Measurements from ENCODE around the gene SMCO4.
A peak's percentile ranks its signal among the peaks of the same experiment; 100 is the strongest.

The SMCO4 gene

DNA sequence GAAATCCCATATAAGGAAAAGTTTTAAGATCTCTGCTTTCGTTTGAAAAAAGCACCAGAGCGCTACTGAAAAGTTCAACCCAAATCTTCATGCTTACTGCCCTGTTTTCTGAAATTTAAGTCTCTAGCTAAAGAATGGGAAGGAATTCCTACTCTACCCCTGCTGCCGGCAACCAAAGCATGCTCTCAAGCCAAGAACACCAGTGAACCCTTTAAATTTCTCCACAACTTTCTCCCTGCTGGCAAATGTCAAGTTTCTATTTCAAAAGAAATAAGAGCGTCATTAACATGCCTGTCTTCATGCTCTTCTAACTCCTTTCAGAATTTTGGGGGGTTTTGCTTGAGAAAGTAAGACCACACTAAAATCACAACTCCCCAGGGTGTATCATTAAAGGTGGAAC, 6.8 kb upstream of the SMCO4 start:
- Histone ChIP-seq H3K79me1 (ENCODE audit: low read length) (no peaks in the 10 kb centered on the region), H3K27ac (ENCODE audit: low read depth, low read length) (no peak overlapping the region), H3K4me2 (ENCODE audit: low read length) (no peak overlapping the region), H2BK120ac (ENCODE audit: insufficient read depth, low read length, poor library complexity) (no peak overlapping the region), H3K4me1 (ENCODE audit: control insufficient read depth in 1 of 2, insufficient read depth in 2 of 2, low read length in 2 of 2) (peaks cover 2 to 3% of the 10 kb centered on the region in 2 experiments), H3K27me3 (ENCODE audit: insufficient read depth, low read length) (no peaks in the 10 kb centered on the region), H3K9me3 (ENCODE audit: insufficient read depth, low read depth, low read length) (no peaks in the 10 kb centered on the region), H4K12ac (ENCODE audit: low read depth, low read length) (no peak overlapping the region), H3K36me3 (ENCODE audit: control insufficient read depth in 1 of 2, insufficient read depth in 2 of 2, low read length in 2 of 2) (no peaks in the 10 kb centered on the region), H3K79me2 (ENCODE audit: control insufficient read depth, insufficient read depth, low read length, poor library complexity) (no peaks in the 10 kb centered on the region), H2BK12ac (ENCODE audit: low read length) (no peak overlapping the region), H3K4me3 (ENCODE audit: low read depth, low read length) (no peak overlapping the region), H3K18ac (ENCODE audit: low read length) (no peak overlapping the region), H3K14ac (ENCODE audit: low read length) (no peak overlapping the region), H2AK5ac (ENCODE audit: low read length) (no peak overlapping the region), H3K23ac (ENCODE audit: low read length) (no peak overlapping the region), H4K91ac (ENCODE audit: low read depth, low read length) (no peak overlapping the region), H2AFZ (ENCODE audit: insufficient read depth, low read length, poor library complexity) (no peak overlapping the region), H2BK5ac (ENCODE audit: low read depth, low read length, poor library complexity) (no peak overlapping the region), H3K9ac (ENCODE audit: low read length) (no peak overlapping the region), H4K8ac (ENCODE audit: low read depth, low read length) (no peak overlapping the region), H3K4ac (ENCODE audit: low read depth, low read length) (no peak overlapping the region)
- no CpG with 5 or more reads among the region's 4 CpGs for WGBS (ENCODE audit: extremely low coverage, insufficient coverage, insufficient read length)
- DNase-seq = no peak

DNA sequence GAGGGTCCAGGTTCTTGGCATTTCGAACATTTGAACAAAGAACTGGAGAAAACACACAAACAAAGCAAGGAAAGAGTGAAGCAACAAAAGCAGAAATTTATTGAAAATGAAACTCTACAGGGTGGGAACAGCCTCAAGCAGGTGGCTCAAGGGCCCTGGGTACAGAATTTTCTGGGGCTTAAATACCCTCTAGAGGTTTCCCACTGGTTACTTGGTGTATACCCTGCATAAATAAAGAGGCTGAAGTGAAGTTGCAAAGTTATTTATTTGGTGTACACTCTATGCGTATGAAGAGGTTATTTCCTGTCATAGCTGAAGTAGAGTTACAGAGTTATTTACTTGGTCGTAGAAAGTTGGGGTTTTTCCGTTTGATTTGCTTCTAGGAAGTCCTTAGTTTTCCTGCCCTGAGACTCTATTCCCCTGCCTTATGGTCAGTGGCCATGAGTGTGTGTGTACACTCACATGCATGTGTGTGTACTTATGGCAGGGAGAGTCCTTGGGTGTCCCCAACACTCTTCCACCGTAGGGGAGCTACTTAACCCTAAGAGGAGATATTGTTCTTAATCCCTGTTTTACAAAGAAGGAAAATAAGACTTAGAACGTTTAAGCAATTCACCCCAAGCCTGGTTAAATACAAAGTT, 5.6 kb upstream of the SMCO4 start:
- Histone ChIP-seq H3K9me3 (ENCODE audit: insufficient read depth, low read depth, low read length) (no peaks in the 10 kb centered on the region), H3K9ac (ENCODE audit: low read length) (no peak overlapping the region), H2BK12ac (ENCODE audit: low read length) (no peak overlapping the region), H3K27me3 (ENCODE audit: insufficient read depth, low read length) (no peaks in the 10 kb centered on the region), H2BK120ac (ENCODE audit: insufficient read depth, low read length, poor library complexity) (no peak overlapping the region), H3K23ac (ENCODE audit: low read length) (no peak overlapping the region), H4K8ac (ENCODE audit: low read depth, low read length) (no peak overlapping the region), H3K18ac (ENCODE audit: low read length) (no peak overlapping the region), H3K79me1 (ENCODE audit: low read length) (no peaks in the 10 kb centered on the region), H3K14ac (ENCODE audit: low read length) (no peak overlapping the region), H2AK5ac (ENCODE audit: low read length) (no peak overlapping the region), H3K36me3 (ENCODE audit: control insufficient read depth in 1 of 2, insufficient read depth in 2 of 2, low read length in 2 of 2) (no peaks in the 10 kb centered on the region), H4K12ac (ENCODE audit: low read depth, low read length) (no peak overlapping the region), H2AFZ (ENCODE audit: insufficient read depth, low read length, poor library complexity) (no peak overlapping the region), H3K4ac (ENCODE audit: low read depth, low read length) (no peak overlapping the region), H4K91ac (ENCODE audit: low read depth, low read length) (no peak overlapping the region), H2BK5ac (ENCODE audit: low read depth, low read length, poor library complexity) (no peak overlapping the region), H3K79me2 (ENCODE audit: control insufficient read depth, insufficient read depth, low read length, poor library complexity) (no peaks in the 10 kb centered on the region), H3K4me1 (ENCODE audit: control insufficient read depth in 1 of 2, insufficient read depth in 2 of 2, low read length in 2 of 2) (peaks cover 2 to 4% of the 10 kb centered on the region in 2 experiments), H3K27ac (ENCODE audit: low read depth, low read length) (no peak overlapping the region), H3K4me3 (ENCODE audit: low read depth, low read length) (no peak overlapping the region), H3K4me2 (ENCODE audit: low read length) (no peak overlapping the region)
- DNase-seq = no peak
- WGBS (ENCODE audit: extremely low coverage, insufficient coverage, insufficient read length) = no CpG with 5 or more reads among the region's 6 CpGs

- Histone ChIP-seq H2BK120ac (ENCODE audit: insufficient read depth, low read length, poor library complexity) (no peak overlapping the region), H2AFZ (ENCODE audit: insufficient read depth, low read length, poor library complexity) (no peak overlapping the region), H4K8ac (ENCODE audit: low read depth, low read length) (no peak overlapping the region), H2BK12ac (ENCODE audit: low read length) (no peak overlapping the region), H3K27ac (ENCODE audit: low read depth, low read length) (no peak overlapping the region), H3K23ac (ENCODE audit: low read length) (no peak overlapping the region), H2AK5ac (ENCODE audit: low read length) (no peak overlapping the region), H3K4me2 (ENCODE audit: low read length) (no peak overlapping the region), H3K79me1 (ENCODE audit: low read length) (peaks cover 7% of the 10 kb centered on the region), H4K12ac (ENCODE audit: low read depth, low read length) (no peak overlapping the region), H2BK5ac (ENCODE audit: low read depth, low read length, poor library complexity) (no peak overlapping the region), H3K36me3 (ENCODE audit: control insufficient read depth in 1 of 2, insufficient read depth in 2 of 2, low read length in 2 of 2) (no peaks in the 10 kb centered on the region), H3K9me3 (ENCODE audit: insufficient read depth, low read depth, low read length) (no peaks in the 10 kb centered on the region), H3K18ac (ENCODE audit: low read length) (no peak overlapping the region), H3K79me2 (ENCODE audit: control insufficient read depth, insufficient read depth, low read length, poor library complexity) (peaks cover 2% of the 10 kb centered on the region), H3K4ac (ENCODE audit: low read depth, low read length) (no peak overlapping the region), H3K27me3 (ENCODE audit: insufficient read depth, low read length) (no peaks in the 10 kb centered on the region), H4K91ac (ENCODE audit: low read depth, low read length) (no peak overlapping the region), H3K9ac (ENCODE audit: low read length) (no peak overlapping the region), H3K14ac (ENCODE audit: low read length) (no peak overlapping the region), H3K4me1 (ENCODE audit: control insufficient read depth in 1 of 2, insufficient read depth in 2 of 2, low read length in 2 of 2) (peaks cover 7 to 8% of the 10 kb centered on the region in 2 experiments), H3K4me3 (ENCODE audit: low read depth, low read length) (no peak overlapping the region)
- no peak for DNase-seq
- WGBS (ENCODE audit: extremely low coverage, insufficient coverage, insufficient read length) = no CpG with 5 or more reads among the region's 2 CpGs
Observed at GRCh38 chr11:93547773-93548172, 4.6 kb upstream of the SMCO4 start.

DNA sequence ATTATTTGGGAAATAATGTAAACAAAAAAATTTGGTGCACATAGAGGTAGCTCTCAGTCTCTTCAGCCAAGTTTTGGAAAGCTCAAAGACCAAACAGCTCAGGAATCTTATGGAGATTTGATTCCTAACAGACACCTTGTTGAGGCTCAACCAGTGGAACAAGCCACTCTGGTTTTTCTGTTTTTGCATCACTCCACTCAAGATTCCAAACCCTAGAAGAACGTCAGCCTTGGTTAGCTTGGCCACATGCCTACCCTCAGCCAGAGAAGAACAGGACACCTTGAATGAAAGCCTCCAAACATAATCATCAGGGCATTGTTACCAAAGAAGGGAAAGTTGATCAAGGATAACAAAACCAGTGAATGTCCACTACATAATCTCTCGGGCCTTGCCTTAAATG, 3.8 kb upstream of the SMCO4 start:
- H3K36me3 ChIP-seq (ENCODE audit: control insufficient read depth in 1 of 2, insufficient read depth in 2 of 2, low read length in 2 of 2) = no peaks in the 10 kb centered on the region
- H2AK5ac ChIP-seq (ENCODE audit: low read length) = no peak overlapping the region
- H4K91ac ChIP-seq (ENCODE audit: low read depth, low read length) = no peak overlapping the region
- peaks cover 6% of the 10 kb centered on the region for H3K79me2 ChIP-seq (ENCODE audit: control insufficient read depth, insufficient read depth, low read length, poor library complexity)
- no peak overlapping the region for H4K12ac ChIP-seq (ENCODE audit: low read depth, low read length)
- H3K27me3 ChIP-seq (ENCODE audit: insufficient read depth, low read length) = no peaks in the 10 kb centered on the region
- no peak overlapping the region for H3K14ac ChIP-seq (ENCODE audit: low read length)
- H3K18ac ChIP-seq (ENCODE audit: low read length) = no peak overlapping the region
- H3K27ac ChIP-seq (ENCODE audit: low read depth, low read length) = no peak overlapping the region
- H2AFZ ChIP-seq (ENCODE audit: insufficient read depth, low read length, poor library complexity) = no peak overlapping the region
- no peak overlapping the region for H3K4ac ChIP-seq (ENCODE audit: low read depth, low read length)
- peaks cover 11 to 12% of the 10 kb centered on the region in 2 experiments for H3K4me1 ChIP-seq (ENCODE audit: control insufficient read depth in 1 of 2, insufficient read depth in 2 of 2, low read length in 2 of 2)
- H3K9me3 ChIP-seq (ENCODE audit: insufficient read depth, low read depth, low read length) = no peaks in the 10 kb centered on the region
- no peak overlapping the region for H3K23ac ChIP-seq (ENCODE audit: low read length)
- peak; percentile 96 to 99 for DNase-seq
- no peak overlapping the region for H4K8ac ChIP-seq (ENCODE audit: low read depth, low read length)
- H2BK120ac ChIP-seq (ENCODE audit: insufficient read depth, low read length, poor library complexity) = no peak overlapping the region
- H2BK12ac ChIP-seq (ENCODE audit: low read length) = no peak overlapping the region
- H2BK5ac ChIP-seq (ENCODE audit: low read depth, low read length, poor library complexity) = no peak overlapping the region
- H3K4me3 ChIP-seq (ENCODE audit: low read depth, low read length) = no peak overlapping the region
- H3K9ac ChIP-seq (ENCODE audit: low read length) = no peak overlapping the region
- no peak overlapping the region for H3K4me2 ChIP-seq (ENCODE audit: low read length)
- WGBS (ENCODE audit: extremely low coverage, insufficient coverage, insufficient read length) = no CpG with 5 or more reads among the region's 2 CpGs
- peaks cover 13% of the 10 kb centered on the region for H3K79me1 ChIP-seq (ENCODE audit: low read length)

Measured in trophoblast cell (in vitro differentiated cells and primary cell).